ENCODE measurements around the gene DLGAP5. TPM values are rescaled to one million over a fixed set of nuclear protein-coding genes. Genes with fewer than 3 reads are reported as not detected.

The DLGAP5 gene
- total and polyA plus RNA-seq, 2 of the 13 experiments (the other 11 are each of a cell fraction or from before 2014, with no cell fraction given): 7.7 to 55.8 TPM

- TF ChIP-seq ZHX1 (CRISPR knock-in tag; IDR thresholded peaks at IDR 0.05; ENCODE audit: low read depth) (0 out of 2 replicates have a peak, but pooled peaks have one; percentile 32), POLR2G (IDR thresholded peaks at IDR 0.05; ENCODE audit: low read depth, low read length) (peak; percentile 78), ZSCAN9 (CRISPR knock-in tag; IDR thresholded peaks at IDR 0.05; ENCODE audit: borderline replicate concordance) (peak; percentile 90), ZNF121 (CRISPR knock-in tag; IDR thresholded peaks at IDR 0.05) (peak; percentile 64), ZNF687 (CRISPR knock-in tag; IDR thresholded peaks at IDR 0.05) (peak; percentile 100), BRF2 (CRISPR knock-in tag; IDR thresholded peaks at IDR 0.05) (no peak), ZNF253 (CRISPR knock-in tag; IDR thresholded peaks at IDR 0.05; ENCODE audit: borderline replicate concordance) (no peak), THRA (CRISPR knock-in tag; IDR thresholded peaks at IDR 0.05; ENCODE audit: borderline replicate concordance) (no peak), ZBTB10 (CRISPR knock-in tag; IDR thresholded peaks at IDR 0.05; ENCODE audit: borderline replicate concordance) (peak; percentile 59; the same call in 1 of the 2 replicates), ZNF557 (CRISPR knock-in tag; IDR thresholded peaks at IDR 0.05) (peak; percentile 75; the same call in 1 of the 2 replicates), KMT2B (CRISPR knock-in tag; IDR thresholded peaks at IDR 0.05) (peak; percentile 57; the same call in 1 of the 2 replicates), NFE2L1 (CRISPR knock-in tag; IDR thresholded peaks at IDR 0.05; ENCODE audit: borderline replicate concordance) (peak; percentile 38; the same call in 1 of the 2 replicates), SP4 (CRISPR knock-in tag; IDR thresholded peaks at IDR 0.05) (no peak), PITX1 (CRISPR knock-in tag; IDR thresholded peaks at IDR 0.05) (0 out of 2 replicates have a peak, but pooled peaks have one; percentile 21), KDM3A (CRISPR knock-in tag; IDR thresholded peaks at IDR 0.05; ENCODE audit: low read depth) (no peak)
These were observed 83.4 kb downstream of the DLGAP5 start (continued) for GRCh38 chr14:55107766-55108554.
